ENCODE results near the gene FAM83B.

Gene FAM83B

DNA sequence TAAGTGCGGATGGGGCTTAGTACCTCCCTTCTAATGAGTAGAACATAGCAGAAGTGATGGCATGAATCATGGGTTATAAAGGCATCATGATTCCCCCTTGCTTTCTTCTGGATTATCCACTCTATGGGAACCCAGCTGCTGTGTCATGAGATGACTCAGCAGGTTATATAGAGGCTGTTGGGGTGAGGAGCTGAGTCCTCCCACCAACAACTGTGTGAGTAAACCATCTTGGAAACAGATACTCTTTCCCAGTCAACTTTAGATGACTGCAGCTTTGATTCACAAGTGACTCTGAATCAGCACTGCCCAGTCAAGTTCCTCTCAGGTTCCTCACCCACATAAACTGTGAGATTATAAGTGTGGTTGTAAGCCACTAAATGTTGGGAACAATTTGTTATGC, 46.3 kb downstream of the FAM83B start:
- Histone ChIP-seq H3K36me3 (ENCODE audit: control insufficient read depth, insufficient read depth, low read length) (no peaks in the 10 kb centered on the region), H3K4me3 (replicated peaks; ENCODE audit: low read depth, low read length) (no peak overlapping the region), H3K27me3 (replicated peaks; ENCODE audit: control insufficient read depth, insufficient read depth, low read length) (no peaks in the 10 kb centered on the region)
- TF ChIP-seq CTCF (IDR thresholded peaks at IDR 0.05; ENCODE audit: insufficient read depth, low read length, poor library complexity, severe bottlenecking), result no peak
- no peak for DNase-seq (ENCODE audit: extremely low read depth, insufficient read length)

DNA sequence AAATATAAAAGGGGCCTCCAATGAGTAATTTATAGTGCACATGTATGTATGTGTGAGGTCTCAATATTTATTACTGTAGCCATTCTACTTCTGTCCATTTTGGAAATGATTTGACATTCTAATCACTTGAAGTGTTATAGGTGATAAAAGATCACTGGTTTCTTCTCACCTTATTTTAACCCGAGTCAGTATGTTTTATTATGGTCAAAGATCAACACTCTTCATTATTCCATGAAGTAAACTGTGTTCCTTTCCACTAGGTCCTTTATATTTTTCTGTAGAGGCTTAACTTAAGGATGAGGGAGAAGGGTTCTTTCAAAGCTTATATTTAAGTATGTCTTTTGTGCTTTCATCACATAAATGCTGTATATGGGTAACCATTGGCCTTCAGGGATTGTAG, 47.2 kb downstream of the FAM83B start:
- no peaks in the 10 kb centered on the region for H3K27me3 ChIP-seq (replicated peaks; ENCODE audit: control insufficient read depth, insufficient read depth, low read length)
- TF ChIP-seq CTCF (IDR thresholded peaks at IDR 0.05; ENCODE audit: insufficient read depth, low read length, poor library complexity, severe bottlenecking), result no peak
- DNase-seq (ENCODE audit: extremely low read depth, insufficient read length), result no peak
- no peaks in the 10 kb centered on the region for H3K36me3 ChIP-seq (ENCODE audit: control insufficient read depth, insufficient read depth, low read length)
- no peak overlapping the region for H3K4me3 ChIP-seq (replicated peaks; ENCODE audit: low read depth, low read length)

GRCh38 chr6:54896302-54896701, 49.7 kb downstream of the FAM83B start:
- Histone ChIP-seq H3K36me3 (ENCODE audit: control insufficient read depth, insufficient read depth, low read length) (no peaks in the 10 kb centered on the region), H3K27me3 (replicated peaks; ENCODE audit: control insufficient read depth, insufficient read depth, low read length) (no peaks in the 10 kb centered on the region), H3K4me3 (replicated peaks; ENCODE audit: low read depth, low read length) (no peak overlapping the region)
- no peak for TF ChIP-seq CTCF (IDR thresholded peaks at IDR 0.05; ENCODE audit: insufficient read depth, low read length, poor library complexity, severe bottlenecking)
- DNase-seq (ENCODE audit: extremely low read depth, insufficient read length), result no peak

DNA sequence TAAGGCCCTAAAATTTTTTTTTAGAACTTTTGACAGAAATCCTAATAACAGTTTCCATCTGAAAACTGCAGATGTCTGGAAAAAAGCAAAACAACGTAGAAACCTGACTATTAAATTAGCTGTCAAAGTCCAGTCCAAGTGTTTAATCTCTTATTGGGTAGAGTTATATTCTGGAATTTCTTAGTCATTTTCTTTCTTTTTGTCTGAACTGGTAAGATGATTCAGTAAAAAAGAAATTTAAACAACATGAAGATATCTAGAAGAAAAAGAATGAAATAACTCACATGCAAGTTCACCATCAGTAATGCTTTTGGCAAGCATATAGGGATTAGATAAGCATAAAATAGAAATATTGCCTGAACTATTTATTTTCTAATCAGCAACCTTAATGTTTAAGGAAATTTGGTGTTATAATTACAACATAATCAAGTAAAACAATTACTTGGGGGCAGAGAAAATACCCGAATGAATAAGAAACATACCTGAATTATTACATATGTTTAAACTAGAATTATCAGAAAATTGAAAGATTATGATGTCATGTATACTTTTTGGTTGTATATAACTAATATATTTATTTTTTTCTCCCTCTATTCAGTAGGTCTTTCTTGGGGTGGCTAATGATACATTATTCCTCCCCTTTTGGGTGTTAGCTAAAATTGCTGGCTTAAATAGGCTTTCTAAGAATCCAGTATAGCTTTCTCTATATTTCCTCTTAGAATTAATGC, 51.1 kb downstream of the FAM83B start:
- no peak for DNase-seq (ENCODE audit: extremely low read depth, insufficient read length)
- no peak overlapping the region for H3K4me3 ChIP-seq (replicated peaks; ENCODE audit: low read depth, low read length)
- no peaks in the 10 kb centered on the region for H3K36me3 ChIP-seq (ENCODE audit: control insufficient read depth, insufficient read depth, low read length)

DNA sequence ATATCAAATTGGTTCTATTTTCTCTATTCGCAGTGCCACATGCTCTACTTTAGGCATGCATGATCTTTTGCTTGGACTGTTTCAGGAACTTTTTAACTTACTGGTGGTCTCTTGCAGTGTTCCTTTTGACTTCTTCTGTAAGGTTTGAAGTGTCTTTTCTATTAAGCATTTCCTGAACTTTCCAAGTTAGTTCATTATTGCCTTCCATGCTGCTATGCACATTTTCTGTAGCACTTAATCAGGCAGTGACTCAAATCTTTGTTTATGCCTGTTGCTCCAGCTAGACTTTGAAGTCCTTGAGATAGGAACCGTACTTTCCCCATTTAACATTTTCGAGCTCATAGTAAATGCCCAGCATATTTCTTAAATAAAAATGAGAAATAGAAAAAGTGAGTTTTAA, 52.2 kb downstream of the FAM83B start:
- no peak for DNase-seq (ENCODE audit: extremely low read depth, insufficient read length)

More for the DNA sequence above, 51.1 kb downstream of the FAM83B start:
- H3K27me3 ChIP-seq (replicated peaks; ENCODE audit: control insufficient read depth, insufficient read depth, low read length), result no peaks in the 10 kb centered on the region
- TF ChIP-seq CTCF (IDR thresholded peaks at IDR 0.05; ENCODE audit: insufficient read depth, low read length, poor library complexity, severe bottlenecking), result no peak

More for the DNA sequence above, 52.2 kb downstream of the FAM83B start:
- Histone ChIP-seq H3K36me3 (ENCODE audit: control insufficient read depth, insufficient read depth, low read length) (no peaks in the 10 kb centered on the region), H3K4me3 (replicated peaks; ENCODE audit: low read depth, low read length) (no peak overlapping the region), H3K27me3 (replicated peaks; ENCODE audit: control insufficient read depth, insufficient read depth, low read length) (no peaks in the 10 kb centered on the region)
- TF ChIP-seq CTCF (IDR thresholded peaks at IDR 0.05; ENCODE audit: insufficient read depth, low read length, poor library complexity, severe bottlenecking), result no peak
